Left ventricle myocardium inferior (tissue), 1 donor: Measurements from ENCODE around the gene IER3. TPM values are rescaled to one million over a fixed set of nuclear protein-coding genes. Genes with fewer than 3 reads are reported as not detected.
"Not testable (repeated sequence)": the region's sequence is repeated elsewhere in the genome, so short reads cannot be mapped to it uniquely, and the experiment has no call there.

Experiments
- DNase-seq: peaks from one replicate; pipeline ENCODE4 v3.0.0-alpha.2; 2020
- H3K27ac ChIP-seq: fragments of 200-600 bp; replicated peaks from 2 replicates; pipeline ENCODE4 v1.8.0; 2021
- H3K27me3 ChIP-seq: fragments of 200-600 bp; 2 replicates; pipeline ENCODE4 v1.8.0; 2021; ENCODE audit warnings: low read depth
- H3K36me3 ChIP-seq: fragments of 200-600 bp; 2 replicates; pipeline ENCODE4 v1.8.0; 2021
- H3K4me1 ChIP-seq: fragments of 200-600 bp; 2 replicates; pipeline ENCODE4 v1.8.0; 2021
- H3K4me3 ChIP-seq: fragments of 200-600 bp; 2 replicates; pipeline ENCODE4 v1.8.0; 2021; ENCODE audit warnings: mild to moderate bottlenecking, moderate library complexity
- H3K9me3 ChIP-seq: fragments of 200-600 bp; replicated peaks from 2 replicates; pipeline ENCODE4 v1.8.0; 2021
- CTCF ChIP-seq: fragments of 200-600 bp; IDR thresholded peaks from 2 replicates; pipeline ENCODE4 v1.8.0; 2021; ENCODE audit warnings: antibody characterized with exemption, mild to moderate bottlenecking, borderline replicate concordance
- intact Hi-C: fragments of 100-400 bp; cut with micrococcal nuclease; formaldehyde crosslinking; loops from one replicate; pipeline ENCODE4 v1.11.0; 2022
- total RNA-seq: library from RNA; stranded (reverse); fragmentation: NEBNext Ultra II Directional; extraction: Animal tissue kit (Norgen Biotek cat#: 25700); gene quantifications from one replicate; pipeline ENCODE4 v1.2.1, GENCODE V29; 2021
- donor health status: DM: no; HTN: yes; CAD: no; lungs with severe emphysema.

IER3 gene
- total RNA-seq, 1 donor from 2014 or later: 41.4 TPM

- H3K4me1 ChIP-seq: peaks cover 88% of the 10 kb centered on the region
- intact Hi-C loops: loop anchor here (2.0 kb wide), 1 partner anchor 43 kb away; no protein-coding TSS in a partner anchor
- TF ChIP-seq CTCF: peak; percentile 67
Measured at GRCh38 chr6:30721198-30722024, 22.9 kb downstream of the IER3 start.

GRCh38 chr6:30720738-30721197 is 23.6 kb downstream of the IER3 start:
- DNase-seq: peak; percentile 75
- Histone ChIP-seq H3K4me3 (peak overlapping the region; percentile 95), H3K27me3 (no peaks in the 10 kb centered on the region), H3K36me3 (peaks cover 31% of the 10 kb centered on the region), H3K9me3 (no peaks in the 10 kb centered on the region), H3K27ac (peak overlapping the region; percentile 98), H3K4me1 (peaks cover 86% of the 10 kb centered on the region)
- no peak for TF ChIP-seq CTCF
- intact Hi-C loops: no loop called here

More at GRCh38 chr6:30721198-30722024, 22.9 kb downstream of the IER3 start:
- H3K4me3 ChIP-seq: peak overlapping the region; percentile 95
- H3K36me3 ChIP-seq: peaks cover 36% of the 10 kb centered on the region
- DNase-seq: peak; percentile 93
- H3K27me3 ChIP-seq: no peaks in the 10 kb centered on the region
- H3K27ac ChIP-seq: peak overlapping the region; percentile 98
- H3K9me3 ChIP-seq: no peaks in the 10 kb centered on the region

GRCh38 chr6:30719791-30720737 is 24.3 kb downstream of the IER3 start, which contains the start of gene TUBB:
Gene TUBB, plus strand, starts transcription at chr6:30720352. Its CDS starts 155 bp downstream, at chr6:30720507.
- Histone ChIP-seq H3K4me1 (peaks cover 79% of the 10 kb centered on the region), H3K4me3 (peak within 1 kb of the TSS; percentile 95), H3K27me3 (no peaks in the 10 kb centered on the region), H3K27ac (peak within 1 kb of the TSS; percentile 98), H3K9me3 (no peaks in the 10 kb centered on the region), H3K36me3 (peaks cover 26% of the 10 kb centered on the region)
- intact Hi-C loops: no loop called here
- peak; percentile 21 for TF ChIP-seq CTCF
- DNase-seq: peak; percentile 98

GRCh38 chr6:30719356-30719755 is 25.0 kb downstream of the IER3 start:
- no peak for DNase-seq
- Histone ChIP-seq H3K4me3 (peak overlapping the region; percentile 95), H3K27me3 (no peaks in the 10 kb centered on the region), H3K4me1 (peaks cover 72% of the 10 kb centered on the region), H3K36me3 (peaks cover 26% of the 10 kb centered on the region), H3K27ac (peak overlapping the region; percentile 98), H3K9me3 (no peaks in the 10 kb centered on the region)
- no peak for TF ChIP-seq CTCF
- intact Hi-C loops: no loop called here

- peaks cover 60% of the 10 kb centered on the region for H3K4me1 ChIP-seq
- H3K4me3 ChIP-seq: peak overlapping the region; percentile 89
- H3K9me3 ChIP-seq, intact Hi-C loops, DNase-seq, H3K27me3 ChIP-seq: not testable (repeated sequence)
- peaks cover 26% of the 10 kb centered on the region for H3K36me3 ChIP-seq
- peak overlapping the region; percentile 98 for H3K27ac ChIP-seq
Measured at GRCh38 chr6:30717845-30718720, 26.3 kb downstream of the IER3 start.
